PC-3 (cell line): Measurements from ENCODE around the gene MAP2K5.

Experiments used
- EZH2 ChIP-seq: fragments of 300-600 bp; sonication (generic); IDR thresholded peaks from one replicate; pipeline ENCODE4 v1.6.1; 2017; ENCODE audit warnings: antibody characterized with exemption, mild to moderate bottlenecking, low read length; ENCODE audit not compliant: unreplicated experiment
- EZH2phosphoT487 ChIP-seq: fragments of 300-600 bp; sonication (generic); IDR thresholded peaks from 2 replicates; pipeline ENCODE4 v1.6.1; 2018; ENCODE audit warnings: mild to moderate bottlenecking, antibody characterized with exemption, low read length, borderline replicate concordance
- TF ChIP-seq, protein P1 (sequence below): fragments of 300-600 bp; sonication (generic); conservative IDR thresholded peaks from 2 replicates; pipeline ENCODE4 v1.5.1; 2017; ENCODE audit warnings: antibody characterized with exemption, low read depth, mild to moderate bottlenecking, low read length

DNA sequence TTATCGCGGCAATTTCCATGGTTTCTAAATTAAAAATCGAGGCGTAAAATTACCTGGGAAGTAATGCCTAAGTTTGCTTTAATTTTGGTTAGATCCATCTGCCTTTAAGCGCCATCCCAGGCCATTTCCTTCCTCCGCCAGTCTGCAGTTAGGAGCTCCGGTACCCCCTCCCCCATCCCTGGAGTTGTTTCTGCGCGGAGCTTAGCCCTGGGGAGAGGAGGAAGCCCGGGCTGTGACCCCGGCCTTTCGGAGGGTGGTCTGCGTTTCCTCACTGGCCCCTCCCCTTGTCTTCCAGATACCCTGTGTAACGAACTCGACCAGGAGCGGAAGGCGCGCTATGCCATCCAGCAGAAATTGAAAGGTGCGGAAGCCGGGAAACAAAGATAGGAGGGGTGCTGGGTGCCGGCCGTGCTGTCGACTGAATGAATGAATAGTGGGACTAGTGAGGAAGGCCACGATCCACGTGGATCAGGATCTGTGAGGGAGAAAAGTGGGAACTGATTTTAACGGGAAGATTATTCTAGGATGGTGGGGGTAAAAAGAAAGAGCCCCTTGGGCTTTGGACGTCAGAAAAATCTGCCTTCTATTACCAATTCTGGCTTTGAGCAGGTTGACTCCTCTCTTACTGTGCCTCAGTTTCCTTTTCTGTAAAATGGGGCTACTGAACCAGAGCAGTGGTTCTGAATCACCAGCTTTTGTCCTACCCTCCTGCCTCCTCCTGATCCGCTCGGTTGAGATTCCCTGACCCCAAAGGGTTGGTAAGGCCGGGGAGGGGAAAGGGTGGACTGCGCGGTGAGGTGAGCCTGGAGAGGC, 290.6 kb downstream of the MAP2K5 start:
- TF ChIP-seq, protein P1, sequence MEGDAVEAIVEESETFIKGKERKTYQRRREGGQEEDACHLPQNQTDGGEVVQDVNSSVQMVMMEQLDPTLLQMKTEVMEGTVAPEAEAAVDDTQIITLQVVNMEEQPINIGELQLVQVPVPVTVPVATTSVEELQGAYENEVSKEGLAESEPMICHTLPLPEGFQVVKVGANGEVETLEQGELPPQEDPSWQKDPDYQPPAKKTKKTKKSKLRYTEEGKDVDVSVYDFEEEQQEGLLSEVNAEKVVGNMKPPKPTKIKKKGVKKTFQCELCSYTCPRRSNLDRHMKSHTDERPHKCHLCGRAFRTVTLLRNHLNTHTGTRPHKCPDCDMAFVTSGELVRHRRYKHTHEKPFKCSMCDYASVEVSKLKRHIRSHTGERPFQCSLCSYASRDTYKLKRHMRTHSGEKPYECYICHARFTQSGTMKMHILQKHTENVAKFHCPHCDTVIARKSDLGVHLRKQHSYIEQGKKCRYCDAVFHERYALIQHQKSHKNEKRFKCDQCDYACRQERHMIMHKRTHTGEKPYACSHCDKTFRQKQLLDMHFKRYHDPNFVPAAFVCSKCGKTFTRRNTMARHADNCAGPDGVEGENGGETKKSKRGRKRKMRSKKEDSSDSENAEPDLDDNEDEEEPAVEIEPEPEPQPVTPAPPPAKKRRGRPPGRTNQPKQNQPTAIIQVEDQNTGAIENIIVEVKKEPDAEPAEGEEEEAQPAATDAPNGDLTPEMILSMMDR: no peak
- TF ChIP-seq EZH2 (no peak), EZH2phosphoT487 (no peak)
